NCI-H2196 treated with DMSO at 0.1 percent for 48 hours (cell line): ENCODE measurements around the gene CREB5.

Source experiments
- DNase-seq: peaks from one replicate; lab custom pipeline; 2025; ENCODE audit not compliant: unreplicated experiment; lab: John Stamatoyannopoulos, UW

Gene CREB5

GRCh38 chr7:28630350-28630749, 218.0 kb downstream of the CREB5 start:
- DNase-seq = no peak

DNA sequence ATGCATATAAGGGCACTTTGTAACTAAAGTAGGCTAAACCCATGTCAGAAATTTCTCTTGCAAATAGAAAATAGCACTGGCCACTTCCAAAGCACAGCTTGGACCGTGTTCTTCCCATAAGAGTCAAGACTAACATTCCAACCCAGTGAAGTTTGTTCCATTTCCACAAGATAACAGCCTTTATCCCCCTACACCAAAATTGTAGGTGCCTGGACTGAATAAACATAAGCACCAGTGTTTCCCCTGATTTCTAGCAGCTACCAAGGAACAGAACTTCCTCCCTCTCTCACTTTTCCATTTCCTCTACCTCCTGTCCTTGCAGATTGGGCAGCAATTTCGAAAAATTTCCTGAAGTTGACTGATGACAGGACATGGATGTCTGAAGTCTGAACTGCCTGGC, 219.7 kb downstream of the CREB5 start:
- no peak for DNase-seq

DNA sequence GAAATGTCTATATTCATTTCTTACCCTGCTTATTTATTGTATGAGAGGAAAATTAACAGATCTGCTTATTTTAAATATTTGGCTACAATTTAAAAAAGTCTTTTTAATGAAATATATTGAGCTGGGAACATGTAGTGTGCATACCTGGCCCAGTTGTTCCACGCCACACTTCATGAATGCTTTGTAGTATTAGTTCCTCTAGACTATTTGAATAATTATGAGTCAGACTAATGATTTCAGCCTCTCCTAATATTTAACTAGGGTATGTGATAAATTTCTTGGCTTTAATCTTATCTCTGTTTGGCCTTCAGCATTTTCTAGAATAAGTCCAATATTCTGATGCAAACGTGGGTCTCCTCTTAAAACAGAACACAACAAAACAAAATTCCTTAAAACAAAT, 226.6 kb downstream of the CREB5 start:
- no peak for DNase-seq

- no peak for DNase-seq
Measured at GRCh38 chr7:28640001-28640400, 227.7 kb downstream of the CREB5 start.

- no peak for DNase-seq
Measured at GRCh38 chr7:28641752-28642545, 229.6 kb downstream of the CREB5 start.

GRCh38 chr7:28643188-28643569, 230.9 kb downstream of the CREB5 start:
- DNase-seq = no peak

GRCh38 chr7:28643584-28644340, 231.4 kb downstream of the CREB5 start:
- DNase-seq = no peak

DNA sequence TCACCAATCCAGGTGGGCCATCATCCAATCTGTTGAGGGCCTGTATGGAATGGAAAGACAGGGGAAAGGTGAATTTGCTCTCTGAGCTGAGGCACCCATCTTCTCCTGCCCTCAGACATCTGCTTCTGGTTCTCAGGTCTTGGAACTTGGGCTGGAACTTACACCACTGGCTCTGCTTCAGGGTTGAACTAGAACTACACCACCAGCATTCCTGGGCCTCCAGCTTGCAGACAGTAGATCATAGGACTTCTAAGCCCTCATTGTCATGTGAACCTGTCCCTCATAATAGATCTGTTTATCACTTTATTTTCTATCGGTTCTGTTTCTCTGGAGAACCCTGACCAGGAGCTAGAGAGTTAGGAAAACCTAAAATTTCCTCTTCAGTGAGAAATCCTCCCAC, 233.5 kb downstream of the CREB5 start:
- no peak for DNase-seq

- DNase-seq = no peak
Measured at GRCh38 chr7:28646376-28647075, 234.2 kb downstream of the CREB5 start.

GRCh38 chr7:28647076-28647421, 234.7 kb downstream of the CREB5 start:
- no peak for DNase-seq

- DNase-seq = no peak
Measured at GRCh38 chr7:28649189-28649588, 236.9 kb downstream of the CREB5 start.

- no peak for DNase-seq
Measured at GRCh38 chr7:28649811-28650210, 237.5 kb downstream of the CREB5 start.

GRCh38 chr7:28654110-28654509, 241.8 kb downstream of the CREB5 start:
- no peak for DNase-seq

- DNase-seq = no peak
Measured at GRCh38 chr7:28656529-28656928, 244.2 kb downstream of the CREB5 start.

GRCh38 chr7:28658381-28658780, 246.1 kb downstream of the CREB5 start:
- no peak for DNase-seq

DNA sequence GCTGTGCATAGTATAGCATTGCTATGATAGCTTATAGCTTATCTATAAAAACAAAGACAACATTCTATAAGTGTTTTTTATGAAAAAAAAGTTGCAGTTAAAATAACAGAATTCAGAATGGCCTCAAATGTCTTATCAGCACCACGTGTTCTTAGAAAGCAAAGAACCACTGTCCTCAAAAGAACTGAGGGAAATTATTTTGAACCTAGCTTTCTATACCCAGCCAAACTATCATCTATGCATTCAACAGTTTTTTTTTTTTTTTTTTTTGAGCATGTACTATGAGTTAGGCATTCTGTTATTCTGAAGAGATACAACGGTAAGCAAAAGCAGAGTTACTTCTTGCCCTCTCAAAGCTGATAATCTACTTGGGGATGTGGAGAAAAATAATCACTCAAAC, 247.8 kb downstream of the CREB5 start:
- no peak for DNase-seq

- DNase-seq = no peak
Measured at GRCh38 chr7:28661826-28662595, 249.7 kb downstream of the CREB5 start.

- DNase-seq = no peak
Measured at GRCh38 chr7:28666154-28666553, 253.8 kb downstream of the CREB5 start.

DNA sequence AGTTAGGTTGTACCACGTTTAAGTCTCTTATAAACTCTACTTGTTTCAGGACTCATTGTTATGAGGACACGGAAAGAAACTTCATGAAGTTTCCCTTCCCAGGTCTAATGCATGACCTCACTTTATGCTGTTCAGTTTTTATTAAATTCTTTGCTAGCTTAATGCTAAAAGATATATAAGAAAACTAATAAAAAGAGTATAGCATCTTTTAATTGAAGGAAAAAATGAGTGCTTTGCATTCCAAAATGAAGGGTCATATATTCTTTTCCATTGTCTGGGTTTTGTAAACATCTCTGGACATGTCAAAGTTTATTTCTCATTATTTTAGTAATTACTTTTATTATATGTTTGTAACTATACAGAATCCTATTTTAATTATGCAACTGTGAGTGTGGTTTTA, 255.8 kb downstream of the CREB5 start:
- no peak for DNase-seq

DNA sequence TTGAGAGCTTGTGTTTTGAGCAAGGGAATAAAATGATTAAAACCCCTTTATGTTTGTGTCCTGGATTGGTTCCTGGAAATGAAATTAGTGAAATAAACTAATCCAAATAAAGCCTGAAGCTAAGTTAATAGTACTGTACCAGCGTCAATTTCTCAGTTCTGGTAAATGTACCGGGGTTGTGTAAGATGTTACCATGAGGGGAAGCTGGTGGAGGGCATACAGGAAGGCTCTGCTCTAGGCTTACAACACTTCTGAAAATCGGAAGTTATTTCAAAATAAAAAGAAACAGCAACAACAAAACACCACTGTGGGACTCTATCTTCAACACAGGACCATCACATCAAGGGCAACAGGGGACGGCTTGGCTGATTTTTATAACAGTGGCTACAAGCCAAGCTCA, 257.0 kb downstream of the CREB5 start:
- no peak for DNase-seq

- no peak for DNase-seq
Measured at GRCh38 chr7:28671526-28671925, 259.2 kb downstream of the CREB5 start.
